ENCODE results near the gene CNPY3.

DNA sequence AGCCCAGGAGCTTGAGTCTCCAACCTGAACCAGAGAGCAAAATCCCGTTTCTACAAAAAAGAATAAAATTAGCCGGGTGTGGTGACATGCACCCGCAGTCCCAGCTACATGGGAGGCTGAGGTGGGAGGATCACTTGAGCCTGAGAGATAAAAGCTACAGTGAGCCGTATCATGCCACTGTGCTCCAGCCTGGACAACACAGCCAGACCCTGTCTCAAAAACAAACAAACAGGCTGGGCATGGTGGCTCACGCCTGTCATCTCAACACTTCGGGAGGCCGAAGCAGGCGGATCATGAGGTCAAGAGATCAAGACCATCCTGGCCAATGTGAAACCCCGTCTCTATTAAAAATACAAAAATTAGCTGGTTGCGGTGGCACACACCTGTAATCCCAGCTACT is 24.8 kb upstream of the CNPY3 start:
- TF ChIP-seq POLR2A (IDR thresholded peaks at IDR 0.05; ENCODE audit: low read depth, low read length) (no peak), POLR2AphosphoS5 (IDR thresholded peaks at IDR 0.05; ENCODE audit: low read depth, low read length) (no peak)
